Mesenchymal stem cell (in vitro differentiated cells and primary cell): ENCODE data around the gene MCEMP1.
"Not testable (repeated sequence)": the region's sequence is repeated elsewhere in the genome, so short reads cannot be mapped to it uniquely, and the experiment has no call there.

Source experiments
- DNase-seq: peaks from one replicate; pipeline ENCODE4 v3.0.0-alpha.2; 2013
- H2AFZ ChIP-seq: one replicate; pipeline ENCODE4 v1.6.1; 2013; ENCODE audit warnings: low read depth, mild to moderate bottlenecking, control low read depth, inconsistent platforms, low read length, moderate library complexity
- H2AK5ac ChIP-seq: 2 replicates; pipeline ENCODE4 v1.6.1; 2013; ENCODE audit warnings: low read length, moderate library complexity, mild to moderate bottlenecking, inconsistent platforms; ENCODE audit not compliant: severe bottlenecking
- H2BK120ac ChIP-seq: one replicate; pipeline ENCODE4 v1.6.1; 2013; ENCODE audit warnings: low read depth, mild to moderate bottlenecking, inconsistent platforms, low read length, moderate library complexity
- H2BK12ac ChIP-seq, 2 experiments: one replicate each; pipeline ENCODE4 v1.6.1; 2013; ENCODE audit warnings: inconsistent platforms in 2 of 2, low read length in 2 of 2, mild to moderate bottlenecking in 2 of 2, moderate library complexity in 2 of 2, control low read depth in 1 of 2
- H2BK15ac ChIP-seq: one replicate; pipeline ENCODE4 v1.6.1; 2013; ENCODE audit warnings: mild to moderate bottlenecking, low read depth, inconsistent platforms; ENCODE audit not compliant: poor library complexity, severe bottlenecking
- H2BK5ac ChIP-seq: 2 replicates; pipeline ENCODE4 v1.6.1; 2013; ENCODE audit warnings: low read depth, mild to moderate bottlenecking, low read length, control low read depth, inconsistent platforms; ENCODE audit not compliant: poor library complexity, severe bottlenecking
- H3K14ac ChIP-seq, 2 experiments: one replicate each; pipeline ENCODE4 v1.6.1; 2013; ENCODE audit warnings: inconsistent platforms in 2 of 2, low read length in 2 of 2, control low read depth in 1 of 2, mild to moderate bottlenecking in 1 of 2, moderate library complexity in 1 of 2
- H3K18ac ChIP-seq, 2 experiments: one replicate each; pipeline ENCODE4 v1.6.1; 2013; ENCODE audit warnings: inconsistent platforms in 2 of 2, low read length in 2 of 2, control low read depth in 1 of 2, low read depth in 1 of 2, mild to moderate bottlenecking in 1 of 2
- H3K23ac ChIP-seq, 2 experiments: one replicate each; pipeline ENCODE4 v1.6.1; 2013; ENCODE audit warnings: inconsistent platforms in 2 of 2, low read length in 2 of 2, mild to moderate bottlenecking in 2 of 2, moderate library complexity in 2 of 2, control low read depth in 1 of 2
- H3K27ac ChIP-seq: 2 replicates; pipeline ENCODE4 v1.5.1; 2013; ENCODE audit warnings: mild to moderate bottlenecking, moderate library complexity, low read length, control low read depth, inconsistent platforms; ENCODE audit not compliant: poor library complexity, severe bottlenecking
- H3K27me3 ChIP-seq, 2 experiments: 2 replicates each; pipeline versions ENCODE4 v1.6.1 to v1.7.0; 2013; ENCODE audit warnings: low read length in 2 of 2, mild to moderate bottlenecking in 2 of 2, moderate library complexity in 2 of 2, control low read depth in 1 of 2, inconsistent platforms in 1 of 2; ENCODE audit not compliant: control insufficient read depth in 1 of 2, insufficient read depth in 1 of 2
- H3K36me3 ChIP-seq, 2 experiments: 2 replicates each; pipeline versions ENCODE4 v1.6.1 to v1.7.0; 2013; ENCODE audit warnings: low read length in 2 of 2, control low read depth in 1 of 2, inconsistent platforms in 1 of 2, low read depth in 1 of 2, mild to moderate bottlenecking in 1 of 2; ENCODE audit not compliant: insufficient read depth in 2 of 2, control insufficient read depth in 1 of 2
- H3K4ac ChIP-seq, 2 experiments: one replicate each; pipeline ENCODE4 v1.6.1; 2013; ENCODE audit warnings: inconsistent platforms in 2 of 2, low read length in 2 of 2, mild to moderate bottlenecking in 2 of 2, moderate library complexity in 2 of 2, control low read depth in 1 of 2, low read depth in 1 of 2
- H3K4me1 ChIP-seq: 2 replicates; pipeline ENCODE4 v1.6.1; 2013; ENCODE audit warnings: low read depth, low read length, control low read depth; ENCODE audit not compliant: control insufficient read depth, insufficient read depth
- H3K4me2 ChIP-seq: 2 replicates; pipeline ENCODE4 v1.6.1; 2013; ENCODE audit warnings: low read length, mild to moderate bottlenecking, inconsistent platforms; ENCODE audit not compliant: poor library complexity, severe bottlenecking
- H3K4me3 ChIP-seq, 2 experiments: 2 replicates each; pipeline versions ENCODE4 v1.5.1 to v1.7.0; 2013; ENCODE audit warnings: low read length in 2 of 2, mild to moderate bottlenecking in 2 of 2, control low read depth in 1 of 2, low read depth in 1 of 2; ENCODE audit not compliant: insufficient read depth in 1 of 2
- H3K79me1 ChIP-seq: replicated peaks from 2 replicates; pipeline ENCODE4 v1.6.1; 2013; ENCODE audit warnings: mild to moderate bottlenecking, control low read depth, low read length, inconsistent platforms; ENCODE audit not compliant: poor library complexity, severe bottlenecking
- H3K9ac ChIP-seq: 2 replicates; pipeline ENCODE4 v1.7.0; 2013; ENCODE audit warnings: mild to moderate bottlenecking, low read length, moderate library complexity
- H3K9me3 ChIP-seq: 2 replicates; pipeline ENCODE4 v1.7.0; 2013; ENCODE audit warnings: mild to moderate bottlenecking, low read length; ENCODE audit not compliant: control insufficient read depth
- H4K8ac ChIP-seq: one replicate; pipeline ENCODE4 v1.6.1; 2013; ENCODE audit warnings: inconsistent platforms, mild to moderate bottlenecking, low read length, moderate library complexity
- H4K91ac ChIP-seq: one replicate; pipeline ENCODE4 v1.6.1; 2013; ENCODE audit warnings: mild to moderate bottlenecking, low read length, inconsistent platforms
- WGBS: methylation state at CpG from one replicate; pipeline ENCODE4 v1.1.7; 2013; ENCODE audit warnings: mixed read lengths; 5-methylcytosine and 5-hydroxymethylcytosine counted together

The MCEMP1 gene

DNA sequence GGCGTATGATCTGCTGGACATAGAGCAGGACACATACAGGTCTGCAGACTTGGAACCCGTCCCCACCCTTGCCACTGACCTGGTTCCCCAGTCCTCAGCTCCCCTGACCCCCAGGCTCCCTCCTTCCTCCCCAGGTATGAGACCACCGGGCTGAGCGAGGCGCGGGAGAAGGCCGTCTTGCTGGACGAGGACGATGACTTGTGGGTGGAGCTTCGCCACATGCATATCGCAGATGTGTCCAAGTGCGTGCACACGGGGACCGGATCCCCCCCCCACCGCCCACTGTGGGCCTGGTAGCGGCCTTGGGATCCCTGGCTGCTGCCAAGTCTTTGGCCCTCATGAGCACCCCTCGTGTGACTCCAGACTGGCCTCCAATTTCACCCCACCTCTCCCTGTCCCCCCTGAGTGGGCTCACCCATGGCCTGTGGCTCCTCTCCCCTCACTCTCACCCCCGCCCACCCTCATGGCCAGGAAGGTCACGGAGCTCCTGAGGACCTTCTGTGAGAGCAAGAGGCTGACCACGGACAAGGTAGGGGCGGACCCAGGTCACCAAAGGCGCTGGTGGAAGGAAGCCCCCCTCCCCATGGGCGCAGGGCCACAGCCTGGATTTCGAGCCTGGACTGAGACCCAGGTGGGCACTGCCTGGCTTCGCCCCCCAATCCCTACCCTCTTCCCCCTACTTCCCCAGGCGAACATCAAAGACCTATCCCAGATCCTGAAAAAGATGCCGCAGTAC lies 34.4 kb upstream of the MCEMP1 start:
- H3K14ac ChIP-seq: no peak overlapping the region
- H2BK15ac ChIP-seq: no peak overlapping the region
- no peak for DNase-seq
- no peak overlapping the region for H2AFZ ChIP-seq
- no peak overlapping the region for H3K18ac ChIP-seq
- H3K9ac ChIP-seq: no peak overlapping the region
- no peak overlapping the region for H2BK12ac ChIP-seq
- no peak overlapping the region for H2BK120ac ChIP-seq
- H3K79me1 ChIP-seq: peaks cover 7% of the 10 kb centered on the region
- 90% methylated on average over 27 of the region's 27 CpGs for WGBS
- H3K4me3 ChIP-seq: no peak overlapping the region
- H2AK5ac ChIP-seq: no peak overlapping the region
- H3K9me3 ChIP-seq: no peaks in the 10 kb centered on the region
- H3K4me2 ChIP-seq: no peak overlapping the region
- no peak overlapping the region for H3K23ac ChIP-seq
- no peak overlapping the region for H2BK5ac ChIP-seq
- no peak overlapping the region for H3K27ac ChIP-seq
- H4K8ac ChIP-seq: no peak overlapping the region
- H4K91ac ChIP-seq: no peak overlapping the region
- H3K27me3 ChIP-seq: peaks cover 0 to 33% of the 10 kb centered on the region in 2 experiments
- H3K36me3 ChIP-seq: peaks cover 0 to 72% of the 10 kb centered on the region in 2 experiments
- no peak overlapping the region for H3K4ac ChIP-seq
- peaks cover 11% of the 10 kb centered on the region for H3K4me1 ChIP-seq

DNA sequence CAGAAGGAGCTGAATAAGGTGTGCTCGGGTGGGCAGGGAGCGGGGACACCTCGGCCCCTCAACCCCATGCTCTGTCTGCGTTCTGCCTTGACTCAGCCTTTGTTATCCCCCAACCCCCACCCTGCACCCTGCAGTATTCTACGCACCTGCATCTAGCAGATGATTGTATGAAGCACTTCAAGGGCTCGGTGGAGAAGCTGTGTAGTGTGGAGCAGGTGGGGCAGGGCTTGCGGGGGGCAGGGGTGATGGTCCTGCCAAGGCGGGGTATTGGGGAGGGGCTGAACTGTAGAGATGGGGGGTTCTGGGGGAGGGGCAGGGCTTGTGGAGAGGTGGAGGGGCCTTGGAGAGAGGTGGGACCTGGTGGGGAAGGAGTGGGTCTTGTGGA lies 33.9 kb upstream of the MCEMP1 start:
- H3K4me1 ChIP-seq: peaks cover 7% of the 10 kb centered on the region
- no peak for DNase-seq
- no peak overlapping the region for H3K27ac ChIP-seq
- no peak overlapping the region for H2BK15ac ChIP-seq
- no peak overlapping the region for H4K91ac ChIP-seq
- no peak overlapping the region for H4K8ac ChIP-seq
- H3K9ac ChIP-seq: no peak overlapping the region
- H3K4me2 ChIP-seq: no peak overlapping the region
- no peaks in the 10 kb centered on the region for H3K9me3 ChIP-seq
- no peak overlapping the region for H3K18ac ChIP-seq
- H2BK12ac ChIP-seq: no peak overlapping the region
- H3K14ac ChIP-seq: no peak overlapping the region
- over 99% methylated on average over 7 of the region's 8 CpGs for WGBS
- H2AFZ ChIP-seq: no peak overlapping the region
- no peak overlapping the region for H2BK5ac ChIP-seq
- peaks cover 0 to 28% of the 10 kb centered on the region in 2 experiments for H3K27me3 ChIP-seq
- H3K79me1 ChIP-seq: peaks cover 5% of the 10 kb centered on the region
- no peak overlapping the region for H2BK120ac ChIP-seq
- peaks cover 0 to 78% of the 10 kb centered on the region in 2 experiments for H3K36me3 ChIP-seq
- H3K23ac ChIP-seq: no peak overlapping the region
- no peak overlapping the region for H3K4ac ChIP-seq
- H2AK5ac ChIP-seq: no peak overlapping the region
- no peak overlapping the region for H3K4me3 ChIP-seq

- not testable (repeated sequence) for H3K79me1 ChIP-seq, H3K4me1 ChIP-seq, H2BK12ac ChIP-seq, H3K18ac ChIP-seq, H3K4me3 ChIP-seq, H3K14ac ChIP-seq, H3K27ac ChIP-seq, DNase-seq, H3K23ac ChIP-seq, H3K4me2 ChIP-seq, H2BK5ac ChIP-seq, H2BK15ac ChIP-seq, H4K91ac ChIP-seq, H3K9me3 ChIP-seq, H2BK120ac ChIP-seq, H4K8ac ChIP-seq, H2AFZ ChIP-seq, H3K4ac ChIP-seq, H3K9ac ChIP-seq, H2AK5ac ChIP-seq
- H3K36me3 ChIP-seq: peaks cover 0 to 78% of the 10 kb centered on the region in 2 experiments
- H3K27me3 ChIP-seq: peaks cover 0 to 25% of the 10 kb centered on the region in 2 experiments
- 72% methylated on average over 10 of the region's 10 CpGs for WGBS
These were observed 33.0 kb upstream of the MCEMP1 start for GRCh38 chr19:7643629-7644549.

GRCh38 chr19:7644550-7644877 lies 32.4 kb upstream of the MCEMP1 start:
- Histone ChIP-seq H3K79me1 (peaks cover 5% of the 10 kb centered on the region), H3K9me3 (no peaks in the 10 kb centered on the region), H2BK5ac (no peak overlapping the region), H3K27me3 (peaks cover 0 to 22% of the 10 kb centered on the region in 2 experiments), H4K8ac (no peak overlapping the region), H3K18ac (no peak overlapping the region), H3K14ac (no peak overlapping the region), H2BK15ac (no peak overlapping the region), H3K4me1 (peaks cover 7% of the 10 kb centered on the region), H2AK5ac (no peak overlapping the region), H4K91ac (no peak overlapping the region), H3K4ac (no peak overlapping the region), H3K9ac (no peak overlapping the region), H2AFZ (no peak overlapping the region), H3K36me3 (peaks cover 0 to 73% of the 10 kb centered on the region in 2 experiments), H3K27ac (no peak overlapping the region), H2BK12ac (no peak overlapping the region), H3K23ac (no peak overlapping the region), H3K4me3 (no peak overlapping the region), H2BK120ac (no peak overlapping the region), H3K4me2 (no peak overlapping the region)
- WGBS: 97% methylated on average over 18 of the region's 20 CpGs
- DNase-seq: no peak
